ENCODE results near the gene TRPM5.

Gene TRPM5

GRCh38 chr11:2443406-2443805, 908 bp downstream of the TRPM5 start:
- Histone ChIP-seq H2AK5ac (ENCODE audit: low read length, severe bottlenecking) (no peak overlapping the region), H2BK120ac (ENCODE audit: low read depth, low read length) (no peak overlapping the region), H3K4me1 (ENCODE audit: control insufficient read depth, insufficient read depth, low read depth, low read length) (peaks cover 9% of the 10 kb centered on the region), H3K79me1 (replicated peaks; ENCODE audit: low read length, poor library complexity, severe bottlenecking) (no peaks in the 10 kb centered on the region), H3K36me3 (ENCODE audit: control insufficient read depth in 1 of 2, insufficient read depth in 2 of 2, low read depth in 1 of 2, low read length in 2 of 2) (no peaks in the 10 kb centered on the region), H4K8ac (ENCODE audit: low read length) (no peak overlapping the region), H3K27ac (ENCODE audit: low read length, poor library complexity, severe bottlenecking) (no peak overlapping the region), H3K9me3 (ENCODE audit: control insufficient read depth, low read length) (peaks cover 3% of the 10 kb centered on the region), H3K23ac (ENCODE audit: low read length in 2 of 2) (no peak overlapping the region), H3K4me2 (ENCODE audit: low read length, poor library complexity, severe bottlenecking) (no peak overlapping the region), H3K14ac (ENCODE audit: low read length in 2 of 2) (no peak overlapping the region), H3K4ac (ENCODE audit: low read depth in 1 of 2, low read length in 2 of 2) (no peak overlapping the region), H2BK5ac (ENCODE audit: low read depth, low read length, poor library complexity, severe bottlenecking) (no peak overlapping the region), H3K27me3 (ENCODE audit: control insufficient read depth in 1 of 2, insufficient read depth in 1 of 2, low read length in 2 of 2) (peaks cover 69 to 81% of the 10 kb centered on the region in 2 experiments), H2BK12ac (ENCODE audit: low read length in 2 of 2) (no peak overlapping the region), H3K18ac (ENCODE audit: low read depth in 1 of 2, low read length in 2 of 2) (no peak overlapping the region), H3K4me3 (ENCODE audit: insufficient read depth in 1 of 2, low read depth in 1 of 2, low read length in 2 of 2) (no peak overlapping the region), H4K91ac (ENCODE audit: low read length) (no peak overlapping the region), H3K9ac (ENCODE audit: low read length) (no peak overlapping the region), H2AFZ (ENCODE audit: low read depth, low read length) (no peak overlapping the region), H2BK15ac (ENCODE audit: low read depth, poor library complexity, severe bottlenecking) (no peak overlapping the region)
- no peak for DNase-seq
- WGBS = 65% methylated on average over 10 of the region's 11 CpGs

GRCh38 chr11:2442589-2442988, 1.7 kb downstream of the TRPM5 start:
- no peak overlapping the region for H3K27ac ChIP-seq (ENCODE audit: low read length, poor library complexity, severe bottlenecking)
- no peak overlapping the region for H2BK5ac ChIP-seq (ENCODE audit: low read depth, low read length, poor library complexity, severe bottlenecking)
- no peak overlapping the region for H4K8ac ChIP-seq (ENCODE audit: low read length)
- no peak overlapping the region for H4K91ac ChIP-seq (ENCODE audit: low read length)
- H3K4me3 ChIP-seq (ENCODE audit: insufficient read depth in 1 of 2, low read depth in 1 of 2, low read length in 2 of 2) = no peak overlapping the region
- peaks cover 62 to 82% of the 10 kb centered on the region in 2 experiments for H3K27me3 ChIP-seq (ENCODE audit: control insufficient read depth in 1 of 2, insufficient read depth in 1 of 2, low read length in 2 of 2)
- H3K79me1 ChIP-seq (replicated peaks; ENCODE audit: low read length, poor library complexity, severe bottlenecking) = no peaks in the 10 kb centered on the region
- H3K4me1 ChIP-seq (ENCODE audit: control insufficient read depth, insufficient read depth, low read depth, low read length) = peaks cover 9% of the 10 kb centered on the region
- H3K9me3 ChIP-seq (ENCODE audit: control insufficient read depth, low read length) = peaks cover 3% of the 10 kb centered on the region
- H3K23ac ChIP-seq (ENCODE audit: low read length in 2 of 2) = no peak overlapping the region
- no peak overlapping the region for H3K18ac ChIP-seq (ENCODE audit: low read depth in 1 of 2, low read length in 2 of 2)
- no peak overlapping the region for H3K9ac ChIP-seq (ENCODE audit: low read length)
- WGBS = 100% methylated on average over 1 of the region's 2 CpGs
- no peaks in the 10 kb centered on the region for H3K36me3 ChIP-seq (ENCODE audit: control insufficient read depth in 1 of 2, insufficient read depth in 2 of 2, low read depth in 1 of 2, low read length in 2 of 2)
- H2AK5ac ChIP-seq (ENCODE audit: low read length, severe bottlenecking) = no peak overlapping the region
- no peak overlapping the region for H2BK12ac ChIP-seq (ENCODE audit: low read length in 2 of 2)
- no peak overlapping the region for H2BK15ac ChIP-seq (ENCODE audit: low read depth, poor library complexity, severe bottlenecking)
- no peak overlapping the region for H2AFZ ChIP-seq (ENCODE audit: low read depth, low read length)
- no peak overlapping the region for H3K14ac ChIP-seq (ENCODE audit: low read length in 2 of 2)
- H3K4ac ChIP-seq (ENCODE audit: low read depth in 1 of 2, low read length in 2 of 2) = no peak overlapping the region
- DNase-seq = no peak
- H3K4me2 ChIP-seq (ENCODE audit: low read length, poor library complexity, severe bottlenecking) = no peak overlapping the region
- no peak overlapping the region for H2BK120ac ChIP-seq (ENCODE audit: low read depth, low read length)

- H3K36me3 ChIP-seq (ENCODE audit: control insufficient read depth in 1 of 2, insufficient read depth in 2 of 2, low read depth in 1 of 2, low read length in 2 of 2) = no peaks in the 10 kb centered on the region
- H2BK12ac ChIP-seq (ENCODE audit: low read length in 2 of 2) = no peak overlapping the region
- H4K8ac ChIP-seq (ENCODE audit: low read length) = no peak overlapping the region
- no peak for DNase-seq
- no peak overlapping the region for H3K4ac ChIP-seq (ENCODE audit: low read depth in 1 of 2, low read length in 2 of 2)
- H3K18ac ChIP-seq (ENCODE audit: low read depth in 1 of 2, low read length in 2 of 2) = no peak overlapping the region
- H3K27me3 ChIP-seq (ENCODE audit: control insufficient read depth in 1 of 2, insufficient read depth in 1 of 2, low read length in 2 of 2) = peaks cover 53 to 82% of the 10 kb centered on the region in 2 experiments
- no peak overlapping the region for H3K4me3 ChIP-seq (ENCODE audit: insufficient read depth in 1 of 2, low read depth in 1 of 2, low read length in 2 of 2)
- no peak overlapping the region for H2AFZ ChIP-seq (ENCODE audit: low read depth, low read length)
- 76% methylated on average over 4 of the region's 4 CpGs for WGBS
- no peaks in the 10 kb centered on the region for H3K79me1 ChIP-seq (replicated peaks; ENCODE audit: low read length, poor library complexity, severe bottlenecking)
- no peak overlapping the region for H3K27ac ChIP-seq (ENCODE audit: low read length, poor library complexity, severe bottlenecking)
- no peak overlapping the region for H4K91ac ChIP-seq (ENCODE audit: low read length)
- H3K9me3 ChIP-seq (ENCODE audit: control insufficient read depth, low read length) = peaks cover 3% of the 10 kb centered on the region
- peaks cover 9% of the 10 kb centered on the region for H3K4me1 ChIP-seq (ENCODE audit: control insufficient read depth, insufficient read depth, low read depth, low read length)
- H3K4me2 ChIP-seq (ENCODE audit: low read length, poor library complexity, severe bottlenecking) = no peak overlapping the region
- H3K9ac ChIP-seq (ENCODE audit: low read length) = no peak overlapping the region
- no peak overlapping the region for H2BK15ac ChIP-seq (ENCODE audit: low read depth, poor library complexity, severe bottlenecking)
- H2BK120ac ChIP-seq (ENCODE audit: low read depth, low read length) = no peak overlapping the region
- no peak overlapping the region for H2BK5ac ChIP-seq (ENCODE audit: low read depth, low read length, poor library complexity, severe bottlenecking)
- H2AK5ac ChIP-seq (ENCODE audit: low read length, severe bottlenecking) = no peak overlapping the region
- no peak overlapping the region for H3K23ac ChIP-seq (ENCODE audit: low read length in 2 of 2)
- H3K14ac ChIP-seq (ENCODE audit: low read length in 2 of 2) = no peak overlapping the region
Measured at GRCh38 chr11:2441171-2441570, 3.1 kb downstream of the TRPM5 start.

- no peak overlapping the region for H2BK5ac ChIP-seq (ENCODE audit: low read depth, low read length, poor library complexity, severe bottlenecking)
- H3K9ac ChIP-seq (ENCODE audit: low read length) = no peak overlapping the region
- no peak overlapping the region for H3K23ac ChIP-seq (ENCODE audit: low read length in 2 of 2)
- WGBS = 83% methylated on average over 7 of the region's 8 CpGs
- H3K4ac ChIP-seq (ENCODE audit: low read depth in 1 of 2, low read length in 2 of 2) = no peak overlapping the region
- no peak overlapping the region for H3K27ac ChIP-seq (ENCODE audit: low read length, poor library complexity, severe bottlenecking)
- no peak overlapping the region for H2BK12ac ChIP-seq (ENCODE audit: low read length in 2 of 2)
- no peak overlapping the region for H2AFZ ChIP-seq (ENCODE audit: low read depth, low read length)
- H3K4me2 ChIP-seq (ENCODE audit: low read length, poor library complexity, severe bottlenecking) = no peak overlapping the region
- no peak overlapping the region for H2AK5ac ChIP-seq (ENCODE audit: low read length, severe bottlenecking)
- H3K79me1 ChIP-seq (replicated peaks; ENCODE audit: low read length, poor library complexity, severe bottlenecking) = no peaks in the 10 kb centered on the region
- no peak overlapping the region for H4K8ac ChIP-seq (ENCODE audit: low read length)
- H2BK15ac ChIP-seq (ENCODE audit: low read depth, poor library complexity, severe bottlenecking) = no peak overlapping the region
- no peak overlapping the region for H3K14ac ChIP-seq (ENCODE audit: low read length in 2 of 2)
- DNase-seq = no peak
- H3K36me3 ChIP-seq (ENCODE audit: control insufficient read depth in 1 of 2, insufficient read depth in 2 of 2, low read depth in 1 of 2, low read length in 2 of 2) = no peaks in the 10 kb centered on the region
- H3K27me3 ChIP-seq (ENCODE audit: control insufficient read depth in 1 of 2, insufficient read depth in 1 of 2, low read length in 2 of 2) = peaks cover 53 to 82% of the 10 kb centered on the region in 2 experiments
- no peak overlapping the region for H3K18ac ChIP-seq (ENCODE audit: low read depth in 1 of 2, low read length in 2 of 2)
- H2BK120ac ChIP-seq (ENCODE audit: low read depth, low read length) = no peak overlapping the region
- peaks cover 9% of the 10 kb centered on the region for H3K4me1 ChIP-seq (ENCODE audit: control insufficient read depth, insufficient read depth, low read depth, low read length)
- H4K91ac ChIP-seq (ENCODE audit: low read length) = no peak overlapping the region
- H3K4me3 ChIP-seq (ENCODE audit: insufficient read depth in 1 of 2, low read depth in 1 of 2, low read length in 2 of 2) = no peak overlapping the region
- H3K9me3 ChIP-seq (ENCODE audit: control insufficient read depth, low read length) = peaks cover 3% of the 10 kb centered on the region
Measured at GRCh38 chr11:2440646-2441045, 3.7 kb downstream of the TRPM5 start.
